Hepatocyte (in vitro differentiated cells): ENCODE measurements around the gene SYNGR1. TPM values are rescaled to one million over a fixed set of nuclear protein-coding genes. Genes with fewer than 3 reads are reported as not detected.

Experiments
- DNase-seq: peaks from one replicate; pipeline ENCODE4 v3.0.0-alpha.2; 2016; ENCODE audit warnings: low spot score
- H2AFZ ChIP-seq: fragments of 200-600 bp; sonication (generic); 2 replicates; pipeline ENCODE4 v1.6.0; 2016; ENCODE audit warnings: antibody characterized with exemption, mild to moderate bottlenecking
- H3K27ac ChIP-seq: fragments of 200-600 bp; sonication (generic); 2 replicates; pipeline ENCODE4 v1.5.1; 2016; ENCODE audit warnings: mild to moderate bottlenecking
- H3K27me3 ChIP-seq: fragments of 200-600 bp; sonication (generic); 2 replicates; pipeline ENCODE4 v1.6.1; 2016
- H3K36me3 ChIP-seq: fragments of 200-600 bp; sonication (generic); replicated peaks from 2 replicates; pipeline ENCODE4 v1.5.1; 2016; ENCODE audit warnings: low read depth; ENCODE audit not compliant: insufficient read depth
- H3K4me1 ChIP-seq: fragments of 200-600 bp; sonication (generic); 2 replicates; pipeline ENCODE4 v1.5.1; 2016; ENCODE audit warnings: mild to moderate bottlenecking, moderate library complexity; ENCODE audit not compliant: insufficient read depth
- H3K4me2 ChIP-seq: fragments of 200-600 bp; sonication (generic); 2 replicates; pipeline ENCODE4 v1.6.0; 2016
- H3K4me3 ChIP-seq: fragments of 200-600 bp; sonication (generic); 2 replicates; pipeline ENCODE4 v1.5.1; 2016; ENCODE audit warnings: mild to moderate bottlenecking
- H3K79me2 ChIP-seq: fragments of 200-600 bp; sonication (generic); 2 replicates; pipeline ENCODE4 v1.6.0; 2017; ENCODE audit warnings: mild to moderate bottlenecking
- H3K9me2 ChIP-seq: fragments of 200-600 bp; sonication (generic); replicated peaks from 2 replicates; pipeline ENCODE4 v1.6.0; 2017; ENCODE audit warnings: mild to moderate bottlenecking; ENCODE audit not compliant: insufficient read depth
- H3K9me3 ChIP-seq: fragments of 200-600 bp; sonication (generic); 2 replicates; pipeline ENCODE4 v1.5.1; 2016; ENCODE audit warnings: low read depth, mild to moderate bottlenecking
- H4K20me1 ChIP-seq: fragments of 200-600 bp; sonication (generic); 2 replicates; pipeline ENCODE4 v1.6.0; 2016; ENCODE audit warnings: mild to moderate bottlenecking; ENCODE audit not compliant: insufficient read depth, poor library complexity, severe bottlenecking
- EZH2 ChIP-seq: fragments of 200-600 bp; sonication (generic); IDR thresholded peaks from 2 replicates; pipeline ENCODE4 v1.6.1; 2016; ENCODE audit warnings: antibody characterized with exemption, mild to moderate bottlenecking, borderline replicate concordance
- EZH2phosphoT487 ChIP-seq: fragments of 200-600 bp; sonication (generic); IDR thresholded peaks from one replicate; pipeline ENCODE4 v1.6.1; 2018; ENCODE audit warnings: antibody characterized with exemption, mild to moderate bottlenecking, low read depth, moderate library complexity; ENCODE audit not compliant: unreplicated experiment, severe bottlenecking
- WGBS: methylation state at CpG from one replicate; pipeline ENCODE4 v1.1.6; 2016; ENCODE audit warnings: low lambda C conversion rate; ENCODE audit errors: missing lambda C conversion rate; 5-methylcytosine and 5-hydroxymethylcytosine counted together
- polyA plus RNA-seq: library from polyadenylated mRNA; unstranded; fragments of >200 nt; fragmentation: Nextera tagmentation; extraction: Ambion mirVana; gene quantifications from 2 replicates; pipeline ENCODE4 v1.2.1, GENCODE V29; 2016
- total RNA-seq: library from RNA; depleted of rRNA; stranded (reverse); fragments of >200 nt; gene quantifications from 2 replicates; pipeline ENCODE4 v1.2.3, GENCODE V29; 2014
- TF ChIP-seq, protein P1 (sequence below): fragments of 200-600 bp; sonication (generic); IDR thresholded peaks from 2 replicates; pipeline ENCODE4 v1.5.1; 2016; ENCODE audit warnings: antibody characterized with exemption, mild to moderate bottlenecking; ENCODE audit not compliant: poor library complexity

The SYNGR1 gene
- total and polyA plus RNA-seq, 2 experiments from 2014 or later, result 23.1 to 58.8 TPM

DNA sequence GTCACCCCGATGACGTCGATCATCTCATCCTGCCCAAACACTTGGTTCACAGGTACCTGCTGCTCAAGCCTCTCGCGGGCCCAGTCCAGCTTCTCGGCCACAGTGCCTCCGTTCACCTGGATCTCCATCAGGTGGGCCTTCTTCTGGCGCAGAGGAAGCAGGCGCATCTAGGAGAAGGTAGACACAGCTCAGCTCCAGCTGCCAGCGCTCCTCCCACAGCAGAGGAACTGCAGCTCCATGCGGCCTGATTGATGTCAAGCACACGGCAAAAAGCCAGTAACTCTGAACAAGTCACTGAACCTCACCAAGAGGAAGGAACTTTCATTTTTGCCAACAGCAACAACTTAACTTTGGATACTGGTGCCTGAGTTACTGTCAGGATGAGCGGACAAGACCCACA lies 34.4 kb upstream of the SYNGR1 start:
- peaks cover 31% of the 10 kb centered on the region for H3K4me1 ChIP-seq
- no peak overlapping the region for H3K4me3 ChIP-seq
- peaks cover 79% of the 10 kb centered on the region for H4K20me1 ChIP-seq
- peaks cover 53% of the 10 kb centered on the region for H3K79me2 ChIP-seq
- peak overlapping the region; percentile 98 for H3K4me2 ChIP-seq
- TF ChIP-seq EZH2phosphoT487 (no peak), EZH2 (no peak)
- TF ChIP-seq, protein P1, sequence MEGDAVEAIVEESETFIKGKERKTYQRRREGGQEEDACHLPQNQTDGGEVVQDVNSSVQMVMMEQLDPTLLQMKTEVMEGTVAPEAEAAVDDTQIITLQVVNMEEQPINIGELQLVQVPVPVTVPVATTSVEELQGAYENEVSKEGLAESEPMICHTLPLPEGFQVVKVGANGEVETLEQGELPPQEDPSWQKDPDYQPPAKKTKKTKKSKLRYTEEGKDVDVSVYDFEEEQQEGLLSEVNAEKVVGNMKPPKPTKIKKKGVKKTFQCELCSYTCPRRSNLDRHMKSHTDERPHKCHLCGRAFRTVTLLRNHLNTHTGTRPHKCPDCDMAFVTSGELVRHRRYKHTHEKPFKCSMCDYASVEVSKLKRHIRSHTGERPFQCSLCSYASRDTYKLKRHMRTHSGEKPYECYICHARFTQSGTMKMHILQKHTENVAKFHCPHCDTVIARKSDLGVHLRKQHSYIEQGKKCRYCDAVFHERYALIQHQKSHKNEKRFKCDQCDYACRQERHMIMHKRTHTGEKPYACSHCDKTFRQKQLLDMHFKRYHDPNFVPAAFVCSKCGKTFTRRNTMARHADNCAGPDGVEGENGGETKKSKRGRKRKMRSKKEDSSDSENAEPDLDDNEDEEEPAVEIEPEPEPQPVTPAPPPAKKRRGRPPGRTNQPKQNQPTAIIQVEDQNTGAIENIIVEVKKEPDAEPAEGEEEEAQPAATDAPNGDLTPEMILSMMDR, result no peak
- H3K27ac ChIP-seq, result peak overlapping the region; percentile 33
- WGBS, result 90% methylated on average over 13 of the region's 13 CpGs
- H3K9me3 ChIP-seq, result no peaks in the 10 kb centered on the region
- H2AFZ ChIP-seq, result no peak overlapping the region
- no peak for DNase-seq
- H3K36me3 ChIP-seq, result no peaks in the 10 kb centered on the region
- H3K27me3 ChIP-seq, result no peaks in the 10 kb centered on the region
- no peaks in the 10 kb centered on the region for H3K9me2 ChIP-seq

DNA sequence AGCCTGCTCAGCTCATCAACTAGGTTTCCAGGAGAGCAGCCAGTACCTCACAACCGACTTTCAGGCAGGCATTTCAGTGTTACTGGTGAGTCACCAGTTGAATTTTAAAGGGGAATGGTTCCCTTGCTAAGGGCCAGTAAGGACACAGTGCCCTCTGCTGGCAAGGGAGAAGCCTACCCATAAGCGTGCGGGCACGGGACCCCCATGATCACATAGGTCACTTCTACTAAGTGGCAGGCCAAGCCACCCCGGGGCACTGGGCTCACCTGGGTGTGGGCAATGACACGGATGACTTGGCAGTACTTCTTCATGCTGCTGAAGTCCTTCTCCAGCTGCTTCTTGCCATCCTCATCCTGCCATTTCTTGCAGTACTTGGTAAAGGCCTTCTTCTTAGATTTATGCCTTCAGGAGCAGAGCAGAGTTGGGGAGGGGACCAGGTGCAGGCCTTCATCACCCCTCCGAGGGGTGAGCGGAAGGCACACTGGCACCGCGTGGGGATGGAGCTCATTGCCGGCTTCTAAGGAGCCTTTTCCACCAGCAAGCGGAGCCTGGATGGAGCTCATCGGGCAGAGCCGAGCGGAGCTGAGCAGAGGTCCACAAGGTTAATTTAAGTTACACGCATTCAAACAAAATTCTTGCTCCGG lies 33.2 kb upstream of the SYNGR1 start:
- no peak overlapping the region for H3K27ac ChIP-seq
- H3K9me2 ChIP-seq, result no peaks in the 10 kb centered on the region
- H3K4me2 ChIP-seq, result peak overlapping the region; percentile 98
- no peaks in the 10 kb centered on the region for H3K9me3 ChIP-seq
- no peaks in the 10 kb centered on the region for H3K27me3 ChIP-seq
- peaks cover 31% of the 10 kb centered on the region for H3K4me1 ChIP-seq
- H3K79me2 ChIP-seq, result peaks cover 53% of the 10 kb centered on the region
- no peaks in the 10 kb centered on the region for H3K36me3 ChIP-seq
- WGBS, result 52% methylated on average over 17 of the region's 17 CpGs
- H3K4me3 ChIP-seq, result peak overlapping the region; percentile 62
- peak; percentile 91 for DNase-seq
- TF ChIP-seq, protein P1, result peak; percentile 79
- TF ChIP-seq EZH2phosphoT487 (no peak), EZH2 (no peak)
- peaks cover 73% of the 10 kb centered on the region for H4K20me1 ChIP-seq
- H2AFZ ChIP-seq, result no peak overlapping the region

DNA sequence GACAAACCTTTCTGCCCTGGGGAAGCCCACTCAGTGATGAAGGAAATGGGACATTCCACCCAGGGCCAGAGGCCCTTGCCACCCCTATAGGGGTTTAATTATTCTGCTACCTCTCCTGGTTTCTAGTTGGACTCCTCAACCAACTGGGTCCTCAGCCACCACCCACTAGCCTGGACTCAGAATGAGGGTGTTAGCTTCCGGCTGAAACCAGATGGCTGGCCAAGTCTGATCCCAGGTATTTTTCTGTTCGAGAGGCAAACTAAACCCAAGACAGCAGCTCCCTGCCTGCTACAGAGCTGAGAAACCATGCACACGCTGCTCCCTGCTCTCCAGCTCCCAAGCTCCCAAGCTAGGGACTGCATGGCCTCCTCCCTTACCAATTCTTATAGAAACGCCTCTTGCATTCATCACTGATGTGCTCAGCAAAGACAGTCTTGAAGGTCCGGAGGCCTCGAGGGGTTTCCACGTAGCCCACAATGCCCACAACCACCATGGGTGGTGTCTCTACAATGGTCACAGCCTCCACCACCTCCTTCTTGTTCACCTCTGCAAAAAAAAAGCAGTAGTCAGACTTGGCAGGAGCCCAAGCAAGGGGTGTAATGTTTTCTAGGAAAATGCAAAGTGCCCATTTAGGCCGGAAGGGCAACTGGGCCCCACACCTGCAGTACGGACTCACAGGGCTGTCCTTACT lies 32.6 kb upstream of the SYNGR1 start:
- Histone ChIP-seq H3K9me3 (no peaks in the 10 kb centered on the region), H3K4me2 (peak overlapping the region; percentile 98), H3K27me3 (no peaks in the 10 kb centered on the region), H3K9me2 (no peaks in the 10 kb centered on the region), H3K79me2 (peaks cover 53% of the 10 kb centered on the region), H4K20me1 (peaks cover 66% of the 10 kb centered on the region), H3K36me3 (no peaks in the 10 kb centered on the region), H3K4me1 (peaks cover 31% of the 10 kb centered on the region), H3K4me3 (peak overlapping the region; percentile 62), H3K27ac (peak overlapping the region; percentile 98), H2AFZ (no peak overlapping the region)
- WGBS, result 41% methylated on average over 9 of the region's 9 CpGs
- DNase-seq, result no peak
- TF ChIP-seq, protein P1, result no peak
- TF ChIP-seq EZH2, result no peak
- TF ChIP-seq EZH2phosphoT487, result no peak
